Tibial artery (tissue), 4 donors: Measurements from ENCODE around the gene MCC.

Experiments used
- DNase-seq, 2 donors: peaks; one replicate each; pipeline ENCODE4 v3.0.0-alpha.2; 2019
- H3K27ac ChIP-seq, 2 donors: fragments of 200-600 bp; sonication (generic) in 1 of 2; 1 replicate in 1 of 2; 2 replicates in 1 of 2; pipeline ENCODE4 v1.5.1; 2018 to 2019; ENCODE audit warnings: mild to moderate bottlenecking in 1 of 2
- H3K27me3 ChIP-seq, 2 donors: fragments of 200-600 bp; sonication (generic) in 1 of 2; one replicate each; pipeline versions ENCODE4 v1.5.1 to v1.6.0; 2016 to 2019
- H3K36me3 ChIP-seq, 3 donors: fragments of 200-600 bp; sonication (generic) in 2 of 3; one replicate each; pipeline ENCODE4 v1.5.1; 2016 to 2019; ENCODE audit warnings: mild to moderate bottlenecking in 2 of 3
- H3K4me1 ChIP-seq, 4 donors: fragments of 200-600 bp; sonication (generic) in 2 of 4; 1 replicate in 3 of 4; 2 replicates in 1 of 4; pipeline ENCODE4 v1.5.1; 2016 to 2019
- H3K4me3 ChIP-seq, 2 donors: fragments of 200-600 bp; sonication (generic) in 1 of 2; 1 replicate in 1 of 2; 2 replicates in 1 of 2; pipeline ENCODE4 v1.5.1; 2018 to 2019; ENCODE audit warnings: mild to moderate bottlenecking in 2 of 2
- H3K9me3 ChIP-seq, 3 donors: fragments of 200-600 bp; sonication (generic) in 1 of 3; one replicate each; pipeline ENCODE4 v1.5.1; 2016 to 2019
- CTCF ChIP-seq, 2 experiments: fragments of 200-600 bp in 1 of 2; fragments of 450-650 bp in 1 of 2; IDR thresholded peaks; one replicate each; pipeline ENCODE4 v1.5.1; 2017 to 2019; ENCODE audit warnings: antibody characterized with exemption in 2 of 2, mild to moderate bottlenecking in 1 of 2, moderate library complexity in 1 of 2
- intact Hi-C: fragments of 100-400 bp; cut with DNase I; formaldehyde crosslinking; loops from one replicate; pipeline ENCODE4 v1.15.0; 2023; ENCODE audit warnings: low total_unique reads

The MCC gene

DNA sequence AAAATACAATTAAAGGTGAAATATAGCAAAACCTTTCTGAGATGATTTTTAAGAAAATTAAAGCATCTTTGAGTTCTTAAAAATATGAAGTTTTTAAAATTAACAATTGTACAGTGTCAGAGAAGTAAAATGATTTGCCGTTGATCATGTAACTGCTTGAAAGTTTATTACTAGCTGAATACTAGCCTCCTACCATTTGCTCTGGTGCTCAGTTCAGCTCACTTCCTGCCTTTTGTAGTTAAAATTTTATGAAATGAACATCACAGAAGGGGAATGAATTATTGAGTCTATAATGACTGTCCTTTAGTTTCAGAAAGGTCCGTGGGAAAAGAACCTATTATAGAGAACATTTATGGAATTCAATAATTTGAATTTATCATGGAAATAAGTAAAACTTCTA, 34.9 kb upstream of the MCC start:
- no peak for DNase-seq
- intact Hi-C loops: no loop called here

DNA sequence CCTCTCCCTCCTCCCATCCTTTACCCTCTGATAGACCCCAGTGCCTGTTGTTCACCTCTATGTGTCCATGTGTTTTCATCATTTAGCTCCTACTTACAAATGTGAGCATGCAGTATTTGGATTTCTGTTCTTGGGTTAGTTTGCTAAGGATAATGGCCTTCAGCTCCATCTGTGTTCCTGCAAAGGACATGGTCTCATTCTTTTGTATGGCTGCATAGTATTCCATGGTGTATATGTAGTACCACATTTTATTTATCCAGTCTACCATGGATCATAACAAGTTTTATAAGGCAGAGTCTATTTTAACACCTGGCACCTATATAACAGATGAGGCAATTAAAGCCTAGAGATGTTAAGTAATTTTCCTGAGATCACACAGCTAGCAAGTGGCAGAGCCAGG, 32.6 kb upstream of the MCC start:
- H3K9me3 ChIP-seq: no peaks in the 10 kb centered on the region
- H3K27me3 ChIP-seq: no peaks in the 10 kb centered on the region
- no peak overlapping the region for H3K4me3 ChIP-seq
- H3K36me3 ChIP-seq: peaks cover 0 to 18% (median 12%) of the 10 kb centered on the region in 3 donors
- no peak for DNase-seq
- no peak for TF ChIP-seq CTCF (IDR thresholded peaks at IDR 0.05)
- intact Hi-C loops: no loop called here
- no peak overlapping the region for H3K27ac ChIP-seq
- peaks cover 0 to 24% (median 2%) of the 10 kb centered on the region in 4 donors for H3K4me1 ChIP-seq

More for the DNA sequence above, 34.9 kb upstream of the MCC start:
- no peak for TF ChIP-seq CTCF (IDR thresholded peaks at IDR 0.05)
- Histone ChIP-seq H3K4me3 (no peak overlapping the region), H3K9me3 (no peaks in the 10 kb centered on the region), H3K27me3 (no peaks in the 10 kb centered on the region), H3K36me3 (peaks cover 0 to 7% (median 7%) of the 10 kb centered on the region in 3 donors), H3K27ac (no peak overlapping the region), H3K4me1 (peaks cover 0 to 14% (median 2%) of the 10 kb centered on the region in 4 donors)

DNA sequence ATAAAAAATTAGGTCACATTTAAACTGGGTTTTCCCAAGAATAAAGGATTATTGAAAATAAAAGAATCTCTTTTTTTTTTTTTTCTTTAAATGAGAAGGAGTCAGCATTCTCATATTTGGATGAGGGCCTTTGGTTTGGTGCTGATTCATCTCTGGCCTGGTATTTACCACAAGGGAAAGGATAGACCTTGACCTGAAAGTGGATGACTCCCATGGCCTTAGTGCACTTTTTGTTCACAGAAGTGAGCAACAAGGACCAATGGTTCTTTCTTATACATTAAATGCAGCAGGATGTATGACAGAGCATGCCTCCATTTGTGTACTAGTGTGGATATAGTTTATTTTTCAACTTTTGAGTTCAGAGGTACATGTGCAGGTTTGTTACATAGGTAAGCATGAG, 32.2 kb upstream of the MCC start:
- intact Hi-C loops: no loop called here
- TF ChIP-seq CTCF (IDR thresholded peaks at IDR 0.05): no peak
- H3K4me3 ChIP-seq: no peak overlapping the region
- no peak overlapping the region for H3K27ac ChIP-seq
- no peaks in the 10 kb centered on the region for H3K9me3 ChIP-seq
- H3K4me1 ChIP-seq: peaks cover 0 to 28% (median 4%) of the 10 kb centered on the region in 4 donors
- H3K36me3 ChIP-seq: peaks cover 0 to 18% (median 12%) of the 10 kb centered on the region in 3 donors
- H3K27me3 ChIP-seq: no peaks in the 10 kb centered on the region
- DNase-seq: no peak

DNA sequence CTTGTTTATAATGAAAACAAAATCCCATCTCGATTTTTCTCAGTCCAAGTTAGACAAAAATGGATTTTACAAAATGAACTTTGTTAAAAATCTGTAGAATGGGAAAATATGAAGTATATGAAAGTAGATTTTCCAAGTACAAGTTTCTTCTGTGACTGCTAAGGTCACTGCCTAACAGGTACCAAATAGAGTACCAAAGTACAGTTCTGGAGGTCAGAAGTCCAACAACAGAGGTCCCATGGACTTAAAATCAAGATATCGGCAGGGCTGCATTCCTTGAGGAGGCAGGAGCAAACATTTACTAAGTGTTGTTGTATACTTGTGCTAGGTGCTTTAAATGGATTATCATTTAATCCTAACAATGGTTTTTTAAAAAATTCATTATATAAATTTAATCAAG, 31.2 kb upstream of the MCC start:
- H3K27ac ChIP-seq: no peak overlapping the region
- DNase-seq: no peak
- peaks cover 0 to 34% (median 5%) of the 10 kb centered on the region in 4 donors for H3K4me1 ChIP-seq
- no peaks in the 10 kb centered on the region for H3K9me3 ChIP-seq
- no peak overlapping the region for H3K4me3 ChIP-seq
- H3K36me3 ChIP-seq: peaks cover 0 to 18% (median 12%) of the 10 kb centered on the region in 3 donors
- intact Hi-C loops: no loop called here
- H3K27me3 ChIP-seq: no peaks in the 10 kb centered on the region
- no peak for TF ChIP-seq CTCF (IDR thresholded peaks at IDR 0.05)

- peaks cover 0 to 18% (median 12%) of the 10 kb centered on the region in 3 donors for H3K36me3 ChIP-seq
- DNase-seq: no peak
- H3K4me1 ChIP-seq: peaks cover 0 to 32% (median 5%) of the 10 kb centered on the region in 4 donors
- intact Hi-C loops: no loop called here
- no peaks in the 10 kb centered on the region for H3K27me3 ChIP-seq
- TF ChIP-seq CTCF (IDR thresholded peaks at IDR 0.05): no peak
- H3K9me3 ChIP-seq: no peaks in the 10 kb centered on the region
- no peak overlapping the region for H3K27ac ChIP-seq
- no peak overlapping the region for H3K4me3 ChIP-seq
These were observed 30.6 kb upstream of the MCC start for GRCh38 chr5:113518884-113519283.

DNA sequence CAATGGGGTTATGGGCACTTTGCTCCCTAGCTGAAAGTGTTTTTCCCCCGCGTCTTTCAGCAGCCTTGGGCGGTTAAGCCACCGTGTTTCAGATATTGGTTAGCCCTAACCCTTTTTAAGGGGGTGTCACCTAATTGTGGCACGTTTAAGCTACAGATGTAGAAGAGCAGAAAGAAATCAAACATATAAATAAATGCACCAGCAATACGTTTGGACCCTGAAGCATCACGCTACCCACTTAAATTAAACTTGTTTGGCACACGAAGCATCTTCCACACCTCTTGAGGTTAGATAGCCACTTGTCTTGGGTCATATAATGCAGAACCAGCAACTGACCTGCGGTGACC, 26.0 kb upstream of the MCC start:
- Histone ChIP-seq H3K4me3 (peak overlapping the region; percentile 84), H3K27ac (peak overlapping the region; percentile 92 to 96), H3K9me3 (no peaks in the 10 kb centered on the region), H3K36me3 (peaks cover 0 to 12% (median 8%) of the 10 kb centered on the region in 3 donors), H3K27me3 (no peaks in the 10 kb centered on the region), H3K4me1 (peaks cover 0 to 30% (median 3%) of the 10 kb centered on the region in 4 donors)
- no peak for TF ChIP-seq CTCF (IDR thresholded peaks at IDR 0.05)
- intact Hi-C loops: no loop called here
- DNase-seq: no peak
